ENCODE results near the gene KCNF1.

Gene KCNF1, protein sequence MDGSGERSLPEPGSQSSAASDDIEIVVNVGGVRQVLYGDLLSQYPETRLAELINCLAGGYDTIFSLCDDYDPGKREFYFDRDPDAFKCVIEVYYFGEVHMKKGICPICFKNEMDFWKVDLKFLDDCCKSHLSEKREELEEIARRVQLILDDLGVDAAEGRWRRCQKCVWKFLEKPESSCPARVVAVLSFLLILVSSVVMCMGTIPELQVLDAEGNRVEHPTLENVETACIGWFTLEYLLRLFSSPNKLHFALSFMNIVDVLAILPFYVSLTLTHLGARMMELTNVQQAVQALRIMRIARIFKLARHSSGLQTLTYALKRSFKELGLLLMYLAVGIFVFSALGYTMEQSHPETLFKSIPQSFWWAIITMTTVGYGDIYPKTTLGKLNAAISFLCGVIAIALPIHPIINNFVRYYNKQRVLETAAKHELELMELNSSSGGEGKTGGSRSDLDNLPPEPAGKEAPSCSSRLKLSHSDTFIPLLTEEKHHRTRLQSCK

DNA sequence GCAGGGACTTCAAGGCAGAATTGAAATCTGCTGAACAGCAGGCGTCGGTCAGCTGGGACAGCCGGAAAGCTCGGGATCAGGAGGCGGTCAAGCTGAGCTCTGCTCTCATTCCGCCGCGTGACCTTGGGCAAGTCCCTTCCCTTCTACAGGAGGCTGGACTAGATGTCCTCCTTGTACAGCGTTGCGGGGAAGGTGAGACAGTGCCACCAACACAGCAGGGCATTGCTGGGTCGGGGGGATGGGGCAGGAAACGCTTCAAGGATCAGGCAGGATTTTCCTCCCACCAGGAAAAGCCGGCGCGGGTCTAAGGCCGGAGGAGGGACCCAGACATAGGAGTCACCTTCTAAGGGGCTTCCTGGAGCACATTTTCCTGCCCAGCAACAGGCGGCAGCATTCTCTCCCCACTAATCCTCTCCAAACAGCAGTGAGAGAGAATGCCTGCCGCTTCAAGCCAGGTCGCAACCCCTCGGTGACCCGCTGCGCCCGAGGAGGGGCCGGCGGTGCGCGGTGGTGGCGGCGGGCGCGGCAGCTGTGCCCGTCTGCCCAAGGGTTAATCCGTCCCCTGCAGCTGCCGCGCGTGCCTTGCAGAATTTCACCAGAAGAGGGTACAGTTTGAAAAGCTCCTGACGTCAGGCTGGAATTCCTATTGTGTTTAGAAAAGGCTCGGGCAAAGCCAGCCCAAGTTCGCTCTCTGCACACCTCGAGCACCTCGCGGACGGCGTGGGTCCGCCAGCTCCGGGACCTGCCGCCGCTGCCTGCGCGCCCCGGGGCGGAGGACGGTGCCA lies at the start of gene KCNF1:
Gene KCNF1 (plus strand): TSS at position 644 of the 785 bp plus-strand sequence. CDS start 493 bp downstream, outside the sequence.
- peak within 1 kb of the TSS; percentile 50 for H3K4me3 ChIP-seq (ENCODE audit: low read depth, low read length)

DNA sequence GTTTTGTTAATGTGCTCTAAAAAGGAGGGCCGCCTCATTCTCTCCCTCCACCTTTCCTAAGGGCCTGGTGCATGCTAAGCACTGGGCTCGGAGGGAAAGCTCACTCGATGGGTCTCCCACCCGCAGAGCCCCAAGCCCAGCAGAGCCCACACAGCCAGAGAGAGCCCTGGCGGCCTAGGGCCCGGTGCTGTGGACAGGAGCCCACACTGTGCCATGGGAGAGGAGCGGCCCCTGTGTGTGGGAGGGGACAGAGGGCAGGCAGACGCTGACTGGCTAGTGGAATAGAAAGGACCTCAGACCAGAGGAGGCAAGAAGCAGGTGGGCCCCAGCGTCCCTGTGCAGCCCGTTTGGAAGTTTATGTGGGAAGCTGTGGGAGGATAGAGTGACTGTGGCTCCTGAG lies 49.4 kb upstream of the KCNF1 start:
- H3K4me3 ChIP-seq (ENCODE audit: low read depth, low read length), result no peak overlapping the region

DNA sequence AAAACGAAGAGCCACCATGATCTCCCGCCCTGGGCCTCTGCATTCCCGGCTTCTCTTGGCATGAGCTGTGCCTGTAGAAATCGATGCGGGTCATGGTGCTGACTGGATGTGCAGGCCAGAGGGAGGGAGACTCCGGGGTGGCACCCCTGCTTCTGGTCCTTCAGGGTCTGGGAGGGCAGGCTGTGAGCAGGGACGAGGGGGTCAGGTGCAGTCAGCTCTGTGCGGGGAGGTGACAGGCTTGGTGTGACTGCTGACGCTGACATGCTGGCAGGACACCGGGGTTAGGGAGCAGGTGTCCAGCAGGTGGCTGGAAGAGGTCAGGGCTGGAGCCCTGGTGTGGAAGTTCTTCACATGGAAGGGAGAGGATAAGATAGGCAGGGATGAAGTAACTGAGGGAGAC lies 48.7 kb upstream of the KCNF1 start:
- no peak overlapping the region for H3K4me3 ChIP-seq (ENCODE audit: low read depth, low read length)

DNA sequence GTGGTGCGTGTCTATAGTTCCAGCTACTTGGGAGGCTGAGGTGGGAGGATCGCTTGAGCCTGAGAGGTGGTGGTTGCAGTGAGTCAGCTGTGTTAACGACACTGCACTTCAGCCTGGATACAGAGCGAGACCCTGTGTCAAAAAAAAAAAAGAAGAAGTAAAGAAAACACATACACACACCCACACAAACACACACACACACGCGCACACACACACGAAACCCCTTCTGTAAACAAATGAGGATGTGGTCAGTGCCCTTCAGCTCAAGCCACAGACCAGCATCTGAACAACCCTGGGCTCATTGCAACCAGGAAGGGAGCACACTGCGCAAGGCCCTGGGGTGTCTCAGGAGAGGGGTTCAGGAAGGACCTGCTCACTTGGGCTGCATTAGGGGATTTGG lies 47.9 kb upstream of the KCNF1 start:
- H3K4me3 ChIP-seq (ENCODE audit: low read depth, low read length), result no peak overlapping the region

DNA sequence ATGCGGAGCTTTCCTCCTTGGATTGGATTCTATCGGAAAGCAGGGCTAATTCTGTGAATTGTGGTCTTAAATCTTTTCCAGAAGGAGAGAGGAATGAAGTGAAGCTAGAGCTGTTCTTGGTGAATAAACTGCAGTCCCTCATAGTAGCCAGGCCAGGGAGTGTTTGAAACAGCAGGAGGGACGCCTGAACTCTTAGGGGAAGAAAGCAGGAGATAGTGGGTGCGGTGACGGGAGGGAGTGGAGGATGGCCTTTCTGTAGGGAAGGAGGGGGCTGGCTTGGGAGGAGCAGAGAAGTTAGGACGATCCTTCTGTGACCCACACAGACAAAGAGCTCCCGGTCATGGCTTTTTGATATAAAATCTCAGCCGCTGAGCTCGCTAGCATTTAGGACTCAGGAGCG lies 47.5 kb upstream of the KCNF1 start:
- H3K4me3 ChIP-seq (ENCODE audit: low read depth, low read length), result no peak overlapping the region

DNA sequence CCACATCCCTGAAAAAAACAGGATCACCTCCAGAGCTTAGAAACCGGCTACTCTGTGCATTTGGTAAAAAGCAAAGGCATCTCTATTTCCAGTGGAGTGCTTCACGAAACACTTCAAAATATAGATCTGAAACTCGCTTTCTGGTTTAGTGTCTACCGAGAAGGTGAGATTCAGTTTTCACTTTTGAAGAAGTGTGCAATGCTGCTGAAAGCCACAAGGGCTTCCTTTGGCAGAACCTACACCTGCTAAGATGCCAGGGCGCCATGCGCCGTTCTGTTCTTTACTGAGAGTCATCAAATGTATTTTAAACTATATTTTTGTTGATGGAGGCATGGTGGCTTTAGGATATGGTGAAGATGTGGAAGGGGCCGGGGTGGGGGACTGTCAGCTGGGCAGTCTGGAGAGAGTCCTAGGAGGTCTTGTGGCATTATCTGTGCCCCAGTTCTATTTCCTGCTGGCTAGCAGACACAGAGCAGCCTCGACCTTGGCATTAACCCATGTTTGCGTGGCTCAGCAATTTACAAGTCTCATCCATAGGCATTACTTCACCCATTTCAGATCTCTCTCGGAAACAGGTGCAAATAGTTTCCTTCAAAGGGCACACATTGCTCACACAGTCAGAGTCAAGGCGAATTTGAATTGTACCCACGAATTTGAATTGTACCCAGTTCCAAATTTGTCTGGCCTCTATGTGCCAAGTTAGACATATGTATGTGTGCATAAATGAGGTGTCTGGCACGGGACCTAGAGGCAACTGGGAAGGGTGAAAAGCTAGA lies 46.7 kb upstream of the KCNF1 start:
- no peak overlapping the region for H3K4me3 ChIP-seq (ENCODE audit: low read depth, low read length)

DNA sequence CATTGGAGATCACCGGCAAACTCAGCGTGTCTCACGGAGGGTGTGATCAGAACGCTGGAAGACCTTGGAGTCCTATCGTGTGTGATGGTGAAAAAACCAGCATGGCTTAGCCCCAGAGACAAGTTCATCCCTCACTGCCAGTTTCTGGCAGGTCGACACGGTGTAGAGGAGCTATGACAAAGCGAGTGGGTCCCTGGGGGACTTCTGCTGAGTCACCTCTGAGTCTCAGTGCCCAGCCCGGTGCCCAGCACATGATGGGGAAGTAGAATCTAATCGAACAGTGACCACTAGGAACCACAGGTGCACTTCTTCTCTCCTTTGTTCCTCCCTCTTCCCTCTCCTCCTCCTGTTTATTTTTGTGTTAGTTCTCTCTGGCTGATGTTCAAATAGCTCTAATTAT lies 45.9 kb upstream of the KCNF1 start:
- no peak overlapping the region for H3K4me3 ChIP-seq (ENCODE audit: low read depth, low read length)

DNA sequence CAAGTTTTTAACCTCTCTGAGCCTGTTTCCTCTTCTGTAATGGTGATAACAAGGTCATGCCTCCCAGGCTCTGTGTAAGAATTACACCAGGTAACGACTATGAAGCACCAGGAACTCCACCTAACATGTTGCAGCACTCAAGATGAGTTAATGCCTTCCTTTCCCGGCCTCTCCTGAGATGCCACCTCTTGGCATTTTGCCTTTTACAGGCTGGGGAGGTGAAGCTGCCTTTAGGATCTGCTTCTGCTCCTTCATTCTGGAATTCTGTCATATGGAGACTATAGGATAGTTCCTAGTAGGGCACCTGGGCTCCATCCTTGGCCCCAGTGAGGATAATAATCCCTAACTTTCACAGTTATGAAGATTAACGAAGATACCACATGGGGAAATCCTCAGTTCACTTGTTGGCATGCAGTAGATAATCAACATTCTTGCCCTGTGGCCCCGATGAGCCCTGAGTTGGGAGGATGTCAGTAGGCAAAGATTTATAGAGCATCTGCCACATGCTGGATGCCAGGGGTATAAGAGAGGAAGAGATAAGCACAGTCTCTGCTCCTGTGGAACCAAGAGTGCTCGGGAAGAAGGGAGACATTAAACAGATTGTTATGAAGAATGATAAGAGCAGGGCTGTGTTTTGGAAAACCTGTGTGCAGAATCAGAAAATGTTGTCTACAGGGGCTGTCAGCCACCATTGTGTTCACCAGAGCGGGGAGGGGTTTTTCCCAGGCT lies 43.9 kb upstream of the KCNF1 start:
- no peak overlapping the region for H3K4me3 ChIP-seq (ENCODE audit: low read depth, low read length)

DNA sequence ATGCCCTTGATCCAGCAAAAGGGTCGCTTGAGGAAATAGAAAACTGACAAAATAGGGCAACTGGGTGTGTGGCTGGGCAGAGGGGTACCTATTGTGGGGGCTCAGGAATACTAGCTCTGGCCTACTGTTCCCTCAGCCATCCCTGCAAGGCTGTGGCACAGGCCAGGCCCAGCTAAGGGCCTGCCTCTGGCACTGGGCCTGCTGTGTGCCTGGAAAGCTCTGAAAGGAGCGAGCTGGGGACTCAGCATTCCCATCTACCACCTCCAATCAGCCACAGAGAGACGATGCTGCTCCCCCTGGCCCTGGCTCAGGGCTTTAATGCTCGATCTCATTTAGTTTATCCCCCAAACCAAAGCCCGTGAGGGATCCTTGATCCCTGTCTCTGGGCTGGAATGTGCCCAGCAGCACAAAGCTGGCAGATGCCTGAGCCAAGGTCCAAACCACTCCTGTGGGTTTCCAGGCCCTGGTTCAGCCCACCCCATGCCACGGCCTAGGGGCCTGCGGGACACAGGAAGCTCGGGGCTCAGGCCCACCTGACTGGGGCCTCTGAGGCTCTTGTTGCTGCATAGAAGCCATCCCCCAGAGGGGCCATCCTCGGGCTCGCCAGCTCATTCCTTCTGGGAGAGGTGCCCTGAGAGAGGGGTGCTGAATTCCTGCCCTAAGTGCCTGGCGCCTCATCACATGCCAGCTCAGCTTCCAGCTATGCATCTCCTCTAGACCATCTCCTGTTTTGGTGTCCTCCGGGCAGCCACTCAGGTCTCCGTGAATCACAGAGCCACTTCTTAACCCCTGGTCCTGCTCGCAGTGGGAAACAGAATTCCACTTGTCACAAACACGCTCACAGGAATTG lies 43.0 kb upstream of the KCNF1 start:
- H3K4me3 ChIP-seq (ENCODE audit: low read depth, low read length), result no peak overlapping the region

DNA sequence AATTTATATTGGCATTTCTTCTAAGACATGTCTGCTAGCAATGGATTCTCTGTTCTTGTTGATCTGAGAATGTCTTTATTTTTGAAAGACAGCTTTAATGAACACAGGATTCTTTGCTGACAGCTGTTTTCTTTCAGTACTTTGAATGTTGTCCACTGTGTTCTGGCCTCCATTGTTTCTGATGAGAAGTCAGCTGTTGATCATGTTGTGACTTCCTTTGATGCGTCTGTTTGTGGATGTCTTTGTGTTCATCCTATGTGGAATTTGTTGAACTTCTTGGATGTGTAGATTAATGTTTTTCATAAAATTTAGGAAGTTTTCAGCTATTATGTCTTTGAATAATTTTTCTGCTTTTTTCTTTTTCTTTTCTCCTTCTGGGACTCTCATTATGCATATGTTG lies 39.8 kb upstream of the KCNF1 start:
- H3K4me3 ChIP-seq (ENCODE audit: low read depth, low read length), result no peak overlapping the region

DNA sequence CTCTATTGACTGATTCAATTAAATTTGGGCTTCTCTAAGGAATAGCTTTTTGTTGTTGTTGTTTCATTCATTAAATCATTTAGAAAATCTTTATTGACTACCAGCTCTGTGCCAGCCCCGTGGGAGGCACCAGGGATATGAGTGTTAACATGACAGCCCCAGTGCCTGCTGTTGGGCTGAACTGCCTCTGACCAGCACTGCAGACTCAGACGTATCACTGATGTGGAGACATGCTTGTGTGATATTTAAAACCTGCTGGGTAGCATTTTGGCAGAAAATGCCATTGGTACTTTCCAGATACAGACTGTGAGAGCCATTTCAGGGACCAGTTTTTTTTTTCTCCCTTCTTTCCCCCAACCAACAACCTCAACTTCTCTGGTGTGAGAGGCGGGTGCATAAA lies 38.6 kb upstream of the KCNF1 start:
- H3K4me3 ChIP-seq (ENCODE audit: low read depth, low read length), result no peak overlapping the region

DNA sequence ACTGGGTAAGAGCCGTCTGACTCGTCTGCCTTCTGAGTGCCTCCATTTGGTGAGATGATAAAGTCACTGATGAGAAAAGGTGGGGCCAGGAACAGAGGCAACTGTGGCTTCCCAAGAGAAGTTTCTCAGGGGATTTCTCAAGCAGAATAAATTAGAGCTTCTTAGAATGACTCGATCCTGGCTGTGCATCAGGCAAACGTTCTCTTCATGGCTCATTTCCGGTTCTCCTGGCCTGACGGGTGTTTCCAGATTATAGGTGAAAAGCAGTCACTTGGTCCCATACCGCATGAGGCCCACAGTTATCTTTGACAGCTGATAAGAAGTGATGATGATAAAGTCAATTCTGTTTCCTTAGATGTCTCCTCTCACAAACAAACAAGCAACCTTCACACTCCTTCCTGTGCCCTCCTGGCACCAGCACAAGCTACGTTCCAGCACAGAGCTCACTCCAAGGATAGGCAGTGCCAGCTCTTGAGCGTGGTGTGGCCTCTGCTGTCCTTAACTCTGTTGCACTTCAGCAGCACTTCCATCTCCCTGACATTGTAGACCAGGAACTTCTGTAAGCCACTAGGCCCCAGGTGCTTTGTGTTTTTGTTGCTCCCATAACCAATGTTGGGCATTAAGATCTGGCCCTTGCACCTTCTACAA lies 37.8 kb upstream of the KCNF1 start:
- no peak overlapping the region for H3K4me3 ChIP-seq (ENCODE audit: low read depth, low read length)

DNA sequence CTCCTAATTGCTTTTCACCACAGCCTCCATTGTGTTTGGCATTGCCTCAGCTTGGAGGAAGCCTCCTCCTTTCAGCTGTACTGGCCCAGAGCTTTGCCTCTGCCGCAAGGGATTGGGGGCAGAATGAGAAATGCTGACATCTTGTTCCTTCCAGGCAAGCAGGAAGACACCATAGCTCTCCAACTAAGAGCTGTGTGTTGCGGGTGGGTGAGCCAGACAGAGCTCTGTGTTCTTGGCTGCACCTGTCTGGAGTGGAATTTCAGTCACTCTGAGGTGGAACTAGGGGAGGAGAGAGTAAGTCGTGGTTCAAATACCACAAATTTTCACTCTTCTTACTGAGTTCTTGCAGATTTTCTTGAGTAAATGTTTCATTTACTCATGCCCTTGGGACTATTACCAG lies 36.6 kb upstream of the KCNF1 start:
- no peak overlapping the region for H3K4me3 ChIP-seq (ENCODE audit: low read depth, low read length)

DNA sequence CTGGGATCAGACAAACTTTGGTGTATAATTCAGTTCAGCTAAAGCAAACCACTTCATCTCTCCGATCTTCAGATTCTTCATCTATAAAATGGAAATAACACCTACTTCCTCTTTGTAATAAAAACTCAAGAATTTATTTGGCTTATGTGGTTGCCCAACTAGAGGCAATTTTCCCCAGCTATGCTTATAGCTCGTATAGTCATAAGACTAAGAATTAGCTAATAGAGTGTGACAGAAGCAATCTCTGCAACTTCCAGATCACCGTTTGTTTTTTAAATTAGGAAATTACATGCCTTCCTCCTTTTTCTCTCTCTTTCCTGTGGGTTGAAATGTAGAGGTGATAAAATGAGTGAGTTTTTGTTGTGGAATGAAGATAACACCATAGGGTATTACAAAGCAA lies 35.3 kb upstream of the KCNF1 start:
- no peak overlapping the region for H3K4me3 ChIP-seq (ENCODE audit: low read depth, low read length)

DNA sequence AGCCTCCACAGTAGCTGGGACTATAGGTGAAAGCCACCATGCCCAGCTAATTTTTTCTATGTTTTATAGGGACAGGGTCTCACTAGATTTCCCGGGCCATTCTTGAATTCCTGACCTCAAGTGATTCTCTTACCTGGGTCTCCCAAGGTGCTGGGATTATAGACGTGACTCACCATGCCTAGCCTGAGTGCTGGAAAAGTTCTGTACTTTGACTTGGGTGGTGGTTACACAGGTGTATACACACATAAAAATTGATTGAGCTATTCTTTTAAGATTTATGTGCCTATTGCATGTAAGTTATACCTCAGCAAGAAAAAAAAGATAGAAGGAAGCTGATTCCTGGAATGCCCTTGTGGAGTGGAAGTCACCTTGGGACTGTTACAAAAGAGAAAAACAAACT lies 34.8 kb upstream of the KCNF1 start:
- no peak overlapping the region for H3K4me3 ChIP-seq (ENCODE audit: low read depth, low read length)

DNA sequence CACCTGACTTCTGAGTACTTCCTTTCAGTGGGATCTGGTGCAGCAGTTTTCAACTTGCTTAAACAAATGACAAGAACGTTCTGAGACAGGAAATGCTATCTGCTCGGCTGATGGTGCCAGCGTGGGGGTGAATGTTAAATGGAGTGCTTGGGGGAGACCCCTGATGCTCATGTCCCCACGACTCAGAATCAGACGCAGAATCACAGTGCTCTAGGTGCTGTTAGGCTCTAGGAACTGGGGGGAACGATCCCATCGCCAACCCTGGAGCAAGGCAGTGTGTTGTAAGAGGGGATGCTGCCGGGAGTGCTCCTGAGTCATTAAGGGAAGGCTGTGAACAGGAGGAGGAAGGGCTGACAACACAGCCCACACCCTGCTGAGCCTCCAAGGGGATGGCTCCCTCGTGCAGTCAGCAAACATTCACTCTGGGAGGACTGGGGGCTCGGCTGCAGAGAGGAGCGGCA lies 34.1 kb upstream of the KCNF1 start:
- H3K4me3 ChIP-seq (ENCODE audit: low read depth, low read length), result no peak overlapping the region

DNA sequence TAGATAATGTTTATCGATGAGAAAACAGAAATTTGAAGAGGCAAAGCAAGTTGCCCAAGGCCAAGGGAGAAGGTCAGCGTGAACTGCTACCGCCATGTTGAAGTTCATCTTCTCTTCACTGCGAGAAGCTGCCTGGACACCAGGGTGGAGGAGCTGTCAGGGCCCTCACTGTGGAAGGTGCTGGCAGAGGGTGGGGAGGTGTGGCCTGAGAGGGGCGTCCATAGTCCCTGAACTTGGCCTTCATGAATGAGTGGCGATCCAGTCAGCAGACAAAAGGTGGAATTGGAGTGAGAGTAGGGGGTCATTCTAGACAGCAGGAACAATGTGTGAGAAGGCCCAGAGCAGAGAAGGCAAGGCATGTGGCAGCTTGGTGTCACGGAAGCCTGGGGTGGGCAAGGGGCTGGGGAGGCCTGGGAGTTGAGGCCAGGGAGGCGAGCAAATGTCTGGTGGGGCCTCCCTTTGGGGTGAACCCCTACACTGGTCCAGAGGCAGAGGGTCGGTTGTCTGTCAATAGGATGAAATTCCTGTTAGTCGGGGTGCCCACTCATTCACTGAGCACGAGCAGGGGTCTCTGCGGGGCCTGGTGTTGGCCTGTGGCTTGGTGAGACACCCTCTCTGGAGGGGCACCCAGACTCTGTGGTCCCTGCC lies 33.3 kb upstream of the KCNF1 start:
- no peak overlapping the region for H3K4me3 ChIP-seq (ENCODE audit: low read depth, low read length)

DNA sequence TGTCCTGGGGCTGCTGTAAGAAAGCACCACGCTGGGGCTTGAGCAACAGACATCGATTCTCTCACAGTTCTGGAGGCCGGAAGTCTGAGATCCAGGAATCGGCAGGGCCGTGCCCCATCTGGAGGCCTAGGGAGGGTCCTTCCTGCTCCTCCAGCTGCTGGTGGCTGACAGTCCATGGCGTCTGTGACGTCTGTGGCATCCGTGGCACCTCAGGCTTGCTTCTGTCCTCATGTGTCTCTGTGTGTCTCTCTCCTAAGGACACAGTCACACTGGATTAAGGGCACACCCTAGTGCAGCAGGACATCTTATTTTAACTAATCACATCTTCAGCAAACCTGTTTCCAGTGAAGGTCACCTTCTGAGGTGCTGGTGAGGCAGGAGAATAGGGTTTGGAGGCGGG lies 32.6 kb upstream of the KCNF1 start:
- H3K4me3 ChIP-seq (ENCODE audit: low read depth, low read length), result no peak overlapping the region

Measured in iPS-11a (cell line).